ENCODE data around the gene HOXB5. TPM values are rescaled to one million over a fixed set of nuclear protein-coding genes. Genes with fewer than 3 reads are reported as not detected.
A peak's percentile ranks its signal among the peaks of the same experiment; 100 is the strongest.

The HOXB5 gene
- total and polyA plus RNA-seq, 2 donors (not counting 1 experiment from before 2014, with no cell fraction given), result not detected

GRCh38 chr17:48600244-48601098 lies 6.9 kb upstream of the HOXB5 start:
- Histone ChIP-seq H3K27me3 (replicated peaks in 1 of 4; ENCODE audit: control extremely low read depth in 1 of 4, control insufficient read depth in 3 of 4, insufficient read depth in 4 of 4, low read length in 3 of 4) (peaks cover 0 to 100% (median 77%) of the 10 kb centered on the region in 4 experiments), H3K9ac (ENCODE audit: low read length) (no peak overlapping the region), H4K20me1 (ENCODE audit: control insufficient read depth, insufficient read depth, low read length, poor library complexity, severe bottlenecking) (peaks cover 8% of the 10 kb centered on the region), H3K36me3 (replicated peaks in 1 of 2; ENCODE audit: control extremely low read depth in 1 of 2, control insufficient read depth in 1 of 2, extremely low read depth in 1 of 2, insufficient read depth in 2 of 2, low read length in 1 of 2) (no peaks in the 10 kb centered on the region), H3K4me1 (ENCODE audit: control insufficient read depth in 2 of 2, insufficient read depth in 2 of 2, low read length in 2 of 2) (peaks cover 34 to 41% of the 10 kb centered on the region in 2 donors), H3K27ac (ENCODE audit: low read length in 2 of 2) (no peak overlapping the region), H2AFZ (ENCODE audit: insufficient read depth, low read depth, low read length, poor library complexity, severe bottlenecking) (no peak overlapping the region), H3K4me3 (ENCODE audit: control extremely low read depth in 1 of 5, extremely low read depth in 1 of 5, insufficient read depth in 1 of 5, low read depth in 2 of 5, low read length in 4 of 5) (no peak overlapping the region), H3K79me2 (ENCODE audit: control insufficient read depth, insufficient read depth, low read length) (no peaks in the 10 kb centered on the region), H3K4me2 (replicated peaks; ENCODE audit: low read depth, low read length, poor library complexity, severe bottlenecking) (no peak overlapping the region), H3K9me3 (ENCODE audit: control extremely low read depth in 1 of 3, control insufficient read depth in 2 of 3, insufficient read depth in 1 of 3, low read length in 2 of 3) (peaks cover 0 to 36% (median 0%) of the 10 kb centered on the region in 3 donors)
- H3K27ac Mint-ChIP-seq, result no peak overlapping the region
- no peak overlapping the region for H3K4me3 Mint-ChIP-seq
- WGBS (ENCODE audit: insufficient coverage), result 87% methylated on average over 16 of the region's 17 CpGs
- TF ChIP-seq EZH2 (IDR thresholded peaks at IDR 0.05; ENCODE audit: borderline replicate concordance, insufficient read depth, low read depth, low read length, poor library complexity, severe bottlenecking) (no peak), CTCF (IDR thresholded peaks at IDR 0.05) (no peak)
- ChIA-PET CTCF (interaction anchor here (0.6 to 1.7 kb wide), 10 partner anchors 29 to 305 kb away, joined by 3 to 5 read pairs (median 4); no protein-coding TSS in a partner anchor), POLR2A (interaction anchor here (0.5 to 0.6 kb wide), 2 partner anchors 12 to 25 kb away, joined by 5 to 10 read pairs; partner anchors contain the start of gene HOXB9)
- ATAC-seq (ENCODE audit: low read depth), result no peak
- no peaks in the 10 kb centered on the region for H3K9me3 Mint-ChIP-seq (ENCODE audit: insufficient read depth)
- intact Hi-C loops (cut with micrococcal nuclease), result no loop called here
- no peak for DNase-seq
- H3K4me1 Mint-ChIP-seq, result peaks cover 31% of the 10 kb centered on the region
- H3K27me3 Mint-ChIP-seq, result peaks cover 83% of the 10 kb centered on the region

GRCh38 chr17:48599354-48599753 lies 5.8 kb upstream of the HOXB5 start:
- peaks cover 8% of the 10 kb centered on the region for H4K20me1 ChIP-seq (ENCODE audit: control insufficient read depth, insufficient read depth, low read length, poor library complexity, severe bottlenecking)
- peaks cover 31% of the 10 kb centered on the region for H3K4me1 Mint-ChIP-seq
- TF ChIP-seq EZH2 (IDR thresholded peaks at IDR 0.05; ENCODE audit: borderline replicate concordance, insufficient read depth, low read depth, low read length, poor library complexity, severe bottlenecking) (no peak), CTCF (IDR thresholded peaks at IDR 0.05) (no peak)
- no peaks in the 10 kb centered on the region for H3K79me2 ChIP-seq (ENCODE audit: control insufficient read depth, insufficient read depth, low read length)
- ATAC-seq (ENCODE audit: low read depth), result no peak
- H3K36me3 ChIP-seq (replicated peaks in 1 of 2; ENCODE audit: control extremely low read depth in 1 of 2, control insufficient read depth in 1 of 2, extremely low read depth in 1 of 2, insufficient read depth in 2 of 2, low read length in 1 of 2), result no peaks in the 10 kb centered on the region
- H3K4me3 ChIP-seq (ENCODE audit: control extremely low read depth in 1 of 5, extremely low read depth in 1 of 5, insufficient read depth in 1 of 5, low read depth in 2 of 5, low read length in 4 of 5), result no peak overlapping the region
- peaks cover 0 to 35% (median 0%) of the 10 kb centered on the region in 3 donors for H3K9me3 ChIP-seq (ENCODE audit: control extremely low read depth in 1 of 3, control insufficient read depth in 2 of 3, insufficient read depth in 1 of 3, low read length in 2 of 3)
- WGBS (ENCODE audit: insufficient coverage), result 100% methylated on average over 2 of the region's 5 CpGs
- peaks cover 36 to 41% of the 10 kb centered on the region in 2 donors for H3K4me1 ChIP-seq (ENCODE audit: control insufficient read depth in 2 of 2, insufficient read depth in 2 of 2, low read length in 2 of 2)
- H3K4me2 ChIP-seq (replicated peaks; ENCODE audit: low read depth, low read length, poor library complexity, severe bottlenecking), result no peak overlapping the region
- ChIA-PET POLR2A (no interaction called here), CTCF (interaction anchor here (1.0 to 1.1 kb wide), 2 partner anchors 9 kb away, joined by 3 to 6 read pairs; no protein-coding TSS in a partner anchor)
- peak; percentile 11 for DNase-seq
- peaks cover 83% of the 10 kb centered on the region for H3K27me3 Mint-ChIP-seq
- peak overlapping the region; percentile 37 for H3K4me3 Mint-ChIP-seq
- no peak overlapping the region for H3K27ac ChIP-seq (ENCODE audit: low read length in 2 of 2)
- intact Hi-C loops (cut with micrococcal nuclease), result loop anchor here (5.0 kb wide), 1 partner anchor 128 kb away; the partner anchor contains the start of gene HOXB13
- peaks cover 0 to 100% (median 79%) of the 10 kb centered on the region in 4 experiments for H3K27me3 ChIP-seq (replicated peaks in 1 of 4; ENCODE audit: control extremely low read depth in 1 of 4, control insufficient read depth in 3 of 4, insufficient read depth in 4 of 4, low read length in 3 of 4)
- no peaks in the 10 kb centered on the region for H3K9me3 Mint-ChIP-seq (ENCODE audit: insufficient read depth)
- H2AFZ ChIP-seq (ENCODE audit: insufficient read depth, low read depth, low read length, poor library complexity, severe bottlenecking), result no peak overlapping the region
- no peak overlapping the region for H3K27ac Mint-ChIP-seq
- H3K9ac ChIP-seq (ENCODE audit: low read length), result no peak overlapping the region
